GM19463 (cell line): Measurements from ENCODE around the gene ALG12.

Experiments
- ATAC-seq: cut with Tn5 transposase; IDR thresholded peaks from one replicate; pipeline ENCODE4 v1.9.1; 2021; ENCODE audit warnings: mild to moderate bottlenecking, moderate library complexity; ENCODE audit not compliant: unreplicated experiment

The ALG12 gene

GRCh38 chr22:49933236-49934159 lies 15.3 kb upstream of the ALG12 start:
- no peak for ATAC-seq

- no peak for ATAC-seq
These were observed 12.6 kb upstream of the ALG12 start for GRCh38 chr22:49930596-49931412.

DNA sequence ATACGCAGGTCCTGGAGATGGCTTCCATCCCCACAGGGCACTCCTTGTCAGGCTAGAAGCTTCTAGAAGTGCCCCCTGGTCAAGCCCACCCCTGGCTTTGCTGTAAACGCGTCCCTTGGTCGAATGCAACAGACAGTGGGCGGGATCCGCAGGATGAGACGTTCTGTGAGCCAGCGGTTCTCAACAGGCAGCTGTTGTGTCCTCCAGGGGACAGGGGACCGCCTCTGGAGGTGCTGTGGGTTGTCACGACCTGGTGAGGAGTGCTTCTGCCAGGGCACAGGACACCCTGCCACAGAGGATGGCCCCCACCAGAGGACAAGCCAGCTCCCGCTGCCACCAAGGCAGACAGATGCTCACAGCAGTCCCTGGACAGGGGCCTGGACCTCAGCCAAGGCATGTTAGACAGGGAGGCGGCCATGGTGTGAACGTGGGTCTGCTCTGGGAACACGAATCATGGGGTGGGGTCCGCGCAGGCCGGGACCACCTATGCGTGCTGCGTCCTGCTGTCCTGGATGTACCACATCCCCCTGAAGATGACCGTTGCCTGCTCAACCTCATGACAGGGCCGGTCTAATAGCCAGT lies 11.8 kb upstream of the ALG12 start:
- ATAC-seq = no peak

GRCh38 chr22:49929211-49929979 lies 11.2 kb upstream of the ALG12 start:
- ATAC-seq = no peak

DNA sequence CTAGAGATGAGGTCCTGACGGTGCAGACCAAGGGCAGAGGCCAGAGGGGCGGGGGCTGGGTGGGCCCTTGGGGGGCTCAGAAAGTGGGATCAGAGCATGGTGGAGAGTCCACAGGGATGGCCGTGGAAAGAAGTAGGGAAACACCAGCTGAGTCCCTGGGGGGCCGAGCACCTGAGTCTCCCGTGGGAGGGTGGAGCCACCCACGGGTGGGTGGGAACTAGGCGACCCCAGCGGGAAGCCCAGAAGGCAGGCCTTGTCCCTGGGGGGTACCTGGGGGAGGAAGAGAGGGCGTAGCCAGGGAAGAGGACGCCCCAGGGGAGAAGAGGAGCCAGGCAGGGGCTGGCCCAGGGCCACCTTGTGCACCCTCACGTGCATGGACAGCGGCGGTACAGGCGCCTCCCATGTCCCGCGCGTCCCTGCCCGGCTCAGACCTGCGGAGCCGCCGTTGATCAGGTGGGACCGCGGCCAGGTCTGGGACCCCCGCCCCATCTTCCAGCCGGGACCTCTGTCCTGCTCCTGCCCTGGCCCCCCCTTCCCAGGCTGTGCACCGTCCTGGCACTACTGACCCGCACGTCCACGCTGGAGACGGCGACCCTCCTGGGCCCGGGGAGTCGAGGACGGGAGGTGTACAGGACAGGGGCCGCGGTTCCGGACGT lies 10.4 kb upstream of the ALG12 start:
- no peak for ATAC-seq

DNA sequence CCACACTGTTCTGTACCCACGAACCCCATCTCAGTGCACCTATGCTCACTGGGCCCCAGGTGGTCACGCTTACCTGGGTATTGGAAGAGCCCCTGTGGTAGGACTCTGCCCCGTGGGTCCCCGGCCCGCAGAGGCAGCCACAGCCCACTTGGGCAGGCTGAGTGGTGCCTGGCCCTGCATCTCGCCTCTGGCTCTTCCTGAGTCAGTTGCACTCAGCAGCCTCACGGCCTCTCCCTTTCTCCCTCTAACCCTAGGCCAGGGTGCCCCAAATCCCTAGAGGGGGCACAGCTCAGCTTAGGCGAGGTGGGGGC lies 9.9 kb upstream of the ALG12 start:
- no peak for ATAC-seq

GRCh38 chr22:49927483-49928184 lies 9.4 kb upstream of the ALG12 start:
- ATAC-seq = no peak

DNA sequence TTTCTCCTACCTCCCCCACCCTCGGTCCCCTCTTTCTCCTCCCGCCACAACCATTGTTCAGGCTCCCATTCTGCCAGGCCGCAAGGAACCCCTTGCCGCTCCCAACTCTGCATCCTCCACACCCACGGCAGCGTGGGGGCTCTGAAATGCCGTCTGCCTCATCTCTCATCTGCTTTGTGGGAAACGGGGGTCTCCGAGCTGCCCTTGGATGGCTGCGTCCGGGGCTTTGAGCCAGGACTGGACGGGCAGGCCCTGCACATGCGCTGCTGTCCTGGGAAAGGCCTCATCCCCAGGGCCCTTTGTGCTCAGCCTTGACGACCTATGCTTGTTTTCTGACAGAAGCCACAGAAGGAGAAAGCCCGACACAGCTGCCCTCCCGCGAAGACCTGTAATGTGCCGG lies 8.7 kb upstream of the ALG12 start:
- ATAC-seq = no peak

GRCh38 chr22:49925525-49926128 lies 7.4 kb upstream of the ALG12 start:
- peak; percentile 64 for ATAC-seq

GRCh38 chr22:49924113-49924833 lies 6.0 kb upstream of the ALG12 start:
- no peak for ATAC-seq

GRCh38 chr22:49923445-49923844 lies 5.2 kb upstream of the ALG12 start:
- no peak for ATAC-seq

DNA sequence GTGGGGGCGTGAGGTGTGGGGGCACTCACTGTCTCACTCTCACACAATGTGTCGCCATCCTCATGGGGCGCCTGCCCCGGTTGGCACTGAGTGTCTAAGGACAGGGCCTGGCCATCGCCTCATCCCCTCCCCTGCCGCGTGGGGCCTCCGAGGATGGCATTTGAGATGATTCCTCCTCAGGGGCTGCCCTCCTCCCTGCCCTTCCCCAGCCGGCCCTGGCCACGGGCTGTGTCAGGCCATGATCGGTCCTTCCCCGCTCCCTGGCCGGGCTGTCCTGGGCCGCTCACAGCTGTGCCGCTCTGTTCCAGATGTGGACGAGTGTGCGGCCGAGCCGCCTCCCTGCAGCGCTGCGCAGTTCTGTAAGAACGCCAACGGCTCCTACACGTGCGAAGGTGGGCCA lies 4.7 kb upstream of the ALG12 start:
- no peak for ATAC-seq

DNA sequence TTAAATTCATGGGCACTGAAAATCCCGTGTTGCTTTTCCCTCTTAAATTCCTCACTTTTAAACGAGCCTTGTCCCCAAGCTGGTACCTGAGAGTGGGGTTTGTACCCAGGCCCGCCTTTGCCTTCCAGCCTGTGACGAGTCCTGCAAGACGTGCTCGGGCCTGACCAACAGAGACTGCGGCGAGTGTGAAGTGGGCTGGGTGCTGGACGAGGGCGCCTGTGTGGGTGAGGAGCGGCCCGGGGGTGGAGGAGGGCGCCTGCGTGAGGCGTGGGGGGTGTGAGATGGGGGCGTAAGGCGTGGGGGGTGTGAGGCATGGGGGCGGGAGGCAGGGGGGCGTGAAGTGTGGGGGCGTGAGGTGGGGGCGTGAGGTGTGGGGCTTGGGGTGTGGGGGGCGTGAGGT lies 4.2 kb upstream of the ALG12 start:
- no peak for ATAC-seq

GRCh38 chr22:49921508-49922278 lies 3.5 kb upstream of the ALG12 start:
- no peak for ATAC-seq

- no peak for ATAC-seq
These were observed 2.6 kb upstream of the ALG12 start for GRCh38 chr22:49920859-49921258.

GRCh38 chr22:49918911-49919881 lies 958 bp upstream of the ALG12 start:
- ATAC-seq = no peak

DNA sequence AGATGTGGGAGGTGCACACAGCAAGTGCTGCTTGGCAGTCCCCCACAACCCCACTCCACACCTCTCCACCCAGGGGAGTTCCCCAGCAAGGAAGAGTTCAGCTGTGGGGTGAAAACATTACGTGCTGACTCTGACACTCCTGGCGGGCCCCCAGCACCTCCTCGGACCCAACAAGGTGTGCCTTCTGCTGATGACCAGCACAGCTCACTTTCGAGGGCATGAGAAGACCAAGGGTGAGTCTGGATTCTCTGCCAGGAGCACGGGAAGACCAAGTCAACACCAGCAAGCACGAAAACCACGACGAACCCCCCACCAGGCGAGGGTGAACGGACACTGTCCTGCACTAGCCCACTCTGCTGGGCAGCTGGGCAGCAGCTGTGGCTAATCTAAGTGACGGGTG lies 1.4 kb downstream of the ALG12 start:
- no peak for ATAC-seq
